ENCODE results near the gene ZNF30. TPM values are rescaled to one million over a fixed set of nuclear protein-coding genes. Genes with fewer than 3 reads are reported as not detected.

The ZNF30 gene
- total and polyA plus RNA-seq, 2 of the 4 experiments (the other 2 are of a cell fraction) = 1.3 to 2.9 TPM

DNA sequence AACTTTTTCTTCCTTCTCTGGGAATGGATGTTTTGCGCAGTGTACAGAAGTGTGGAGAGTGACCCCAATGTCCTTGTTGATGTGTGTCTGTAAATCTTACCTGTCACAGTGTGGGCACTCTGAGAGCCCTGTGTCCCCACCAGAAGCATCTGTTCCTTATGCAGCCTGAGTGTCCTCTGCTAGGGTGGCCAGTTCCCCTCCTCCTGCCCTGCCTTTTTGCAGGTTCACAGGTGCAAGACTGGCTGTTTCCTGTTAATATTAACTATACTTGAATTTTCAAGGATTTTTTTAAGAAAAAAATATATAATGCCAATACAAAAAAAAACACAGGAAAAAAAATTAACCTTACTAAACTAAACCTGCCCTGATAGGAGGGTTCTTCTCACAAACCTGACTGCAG, 61.4 kb downstream of the ZNF30 start:
- dilution Hi-C loops (cut with HindIII; ENCODE audit: low sequenced_read_pairs, unreplicated experiment) (no loop called here), in situ Hi-C loops (cut with MboI; ENCODE audit: low sequenced_read_pairs) (no loop called here), intact Hi-C loops (cut with micrococcal nuclease) (no loop called here)
- Histone ChIP-seq H3K9me1 (ENCODE audit: insufficient read depth, low read length) (no peaks in the 10 kb centered on the region), H2AK9ac (replicated peaks; ENCODE audit: low read depth, low read length, poor library complexity) (no peak overlapping the region), H4K91ac (ENCODE audit: insufficient read depth, low read depth, low read length) (no peak overlapping the region), H2BK5ac (ENCODE audit: low read depth, low read length, poor library complexity, severe bottlenecking) (no peak overlapping the region), H3K56ac (ENCODE audit: extremely low read depth, insufficient read depth, low read length) (no peak overlapping the region), H2BK120ac (ENCODE audit: low read depth, low read length) (no peak overlapping the region), H3K27me3 (ENCODE audit: control insufficient read depth, insufficient read depth, low read length) (peaks cover 8% of the 10 kb centered on the region), H2AFZ (replicated peaks; ENCODE audit: low read length, poor library complexity) (no peak overlapping the region), H3K14ac (replicated peaks; ENCODE audit: low read depth, low read length) (no peak overlapping the region), H3K27ac (ENCODE audit: insufficient read depth, low read length) (no peak overlapping the region), H3K79me1 (ENCODE audit: low read depth in 1 of 2, low read length in 2 of 2) (no peaks in the 10 kb centered on the region), H3K36me3 (ENCODE audit: control insufficient read depth, insufficient read depth, low read length) (no peaks in the 10 kb centered on the region), H4K8ac (ENCODE audit: low read depth in 2 of 2, low read length in 2 of 2) (no peak overlapping the region), H4K20me1 (ENCODE audit: insufficient read depth, low read length) (no peaks in the 10 kb centered on the region), H3K4me2 (ENCODE audit: low read depth, low read length) (no peak overlapping the region), H3K4me3 (ENCODE audit: insufficient read depth, low read depth, low read length) (no peak overlapping the region), H3K9ac (ENCODE audit: low read depth, low read length) (no peak overlapping the region), H3K23ac (ENCODE audit: low read depth, low read length) (no peak overlapping the region), H2BK20ac (ENCODE audit: low read depth, low read length) (no peak overlapping the region), H3K18ac (ENCODE audit: low read depth, low read length) (no peak overlapping the region), H2BK15ac (ENCODE audit: low read depth, low read length) (no peak overlapping the region), H4K5ac (ENCODE audit: low read depth, low read length) (no peak overlapping the region), H3K4me1 (ENCODE audit: control insufficient read depth, insufficient read depth, low read length) (no peaks in the 10 kb centered on the region), H3K4ac (ENCODE audit: low read depth, low read length) (no peak overlapping the region), H3K9me3 (ENCODE audit: control insufficient read depth, insufficient read depth, low read length) (no peaks in the 10 kb centered on the region), H2AK5ac (ENCODE audit: low read depth, low read length) (no peak overlapping the region)
- ChIA-PET POLR2A (ENCODE audit: unreplicated experiment) (no interaction called here), CTCF (no interaction called here)
- no CpG with 5 or more reads among the region's 1 CpG for WGBS, 2 experiments (ENCODE audit: extremely low coverage in 2 of 2, insufficient read length in 1 of 2)
- BruUV-seq (replicated peaks) = no TSS peak
- ATAC-seq (ENCODE audit: low read depth) = no peak
- no peak for TF ChIP-seq MAZ (IDR thresholded peaks at IDR 0.05; ENCODE audit: borderline replicate concordance, low read depth, low read length)
- no peak for TF ChIP-seq RAD21 (IDR thresholded peaks at IDR 0.05; ENCODE audit: low read length)
- TF ChIP-seq POLR2A (IDR thresholded peaks at IDR 0.05; ENCODE audit: low read depth, low read length) = no peak
- TF ChIP-seq SMC3 (IDR thresholded peaks at IDR 0.05; ENCODE audit: low read depth, low read length) = no peak
- TF ChIP-seq, protein P1, sequence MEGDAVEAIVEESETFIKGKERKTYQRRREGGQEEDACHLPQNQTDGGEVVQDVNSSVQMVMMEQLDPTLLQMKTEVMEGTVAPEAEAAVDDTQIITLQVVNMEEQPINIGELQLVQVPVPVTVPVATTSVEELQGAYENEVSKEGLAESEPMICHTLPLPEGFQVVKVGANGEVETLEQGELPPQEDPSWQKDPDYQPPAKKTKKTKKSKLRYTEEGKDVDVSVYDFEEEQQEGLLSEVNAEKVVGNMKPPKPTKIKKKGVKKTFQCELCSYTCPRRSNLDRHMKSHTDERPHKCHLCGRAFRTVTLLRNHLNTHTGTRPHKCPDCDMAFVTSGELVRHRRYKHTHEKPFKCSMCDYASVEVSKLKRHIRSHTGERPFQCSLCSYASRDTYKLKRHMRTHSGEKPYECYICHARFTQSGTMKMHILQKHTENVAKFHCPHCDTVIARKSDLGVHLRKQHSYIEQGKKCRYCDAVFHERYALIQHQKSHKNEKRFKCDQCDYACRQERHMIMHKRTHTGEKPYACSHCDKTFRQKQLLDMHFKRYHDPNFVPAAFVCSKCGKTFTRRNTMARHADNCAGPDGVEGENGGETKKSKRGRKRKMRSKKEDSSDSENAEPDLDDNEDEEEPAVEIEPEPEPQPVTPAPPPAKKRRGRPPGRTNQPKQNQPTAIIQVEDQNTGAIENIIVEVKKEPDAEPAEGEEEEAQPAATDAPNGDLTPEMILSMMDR (conservative IDR thresholded peaks at IDR 0.05; ENCODE audit: low read depth, low read length) = no peak
- TF ChIP-seq USF2 (IDR thresholded peaks at IDR 0.05; ENCODE audit: low read depth, low read length) = no peak
- TF ChIP-seq MXI1 (IDR thresholded peaks at IDR 0.05; ENCODE audit: borderline replicate concordance, low read depth, low read length) = no peak
- TF ChIP-seq RCOR1 (IDR thresholded peaks at IDR 0.05; ENCODE audit: insufficient replicate concordance, low read length) = no peak
- no peak for TF ChIP-seq NFE2L2 (IDR thresholded peaks at IDR 0.05; ENCODE audit: low read depth, low read length)
- no peak for TF ChIP-seq MAFK (IDR thresholded peaks at IDR 0.05; ENCODE audit: low read depth, low read length)
- TF ChIP-seq CHD1 (IDR thresholded peaks at IDR 0.05; ENCODE audit: low read depth, low read length) = no peak
- TF ChIP-seq BHLHE40 (IDR thresholded peaks at IDR 0.05; ENCODE audit: low read depth, low read length) = no peak
- no peak for TF ChIP-seq ELK1 (IDR thresholded peaks at IDR 0.05; ENCODE audit: borderline replicate concordance, low read depth, low read length)
- TF ChIP-seq RFX5 (IDR thresholded peaks at IDR 0.05; ENCODE audit: low read depth, low read length) = no peak
- no peak for TF ChIP-seq FOS (IDR thresholded peaks at IDR 0.05; ENCODE audit: low read depth, low read length)
- TF ChIP-seq CEBPB (IDR thresholded peaks at IDR 0.05; ENCODE audit: low read depth, low read length) = no peak
- no peak for DNase-seq
